ENCODE data around the gene VGLL3.

Gene VGLL3

GRCh38 chr3:86948822-86949221 lies 42.1 kb downstream of the VGLL3 start:
- DNase-seq, result no peak

- DNase-seq, result no peak
Observed at GRCh38 chr3:86942206-86942605, 48.7 kb downstream of the VGLL3 start.

- DNase-seq, result no peak
Observed at GRCh38 chr3:86938416-86939105, 52.4 kb downstream of the VGLL3 start.

GRCh38 chr3:86937306-86937791 lies 53.6 kb downstream of the VGLL3 start:
- DNase-seq, result no peak

GRCh38 chr3:86934851-86935250 lies 56.1 kb downstream of the VGLL3 start:
- DNase-seq, result no peak

GRCh38 chr3:86930831-86931230 lies 60.1 kb downstream of the VGLL3 start:
- no peak for DNase-seq

GRCh38 chr3:86930181-86930580 lies 60.8 kb downstream of the VGLL3 start:
- DNase-seq, result no peak

GRCh38 chr3:86929046-86929445 lies 61.9 kb downstream of the VGLL3 start:
- no peak for DNase-seq

GRCh38 chr3:86923071-86923491 lies 67.9 kb downstream of the VGLL3 start:
- DNase-seq, result no peak

- DNase-seq, result no peak
Observed at GRCh38 chr3:86921971-86922680, 68.8 kb downstream of the VGLL3 start.

- DNase-seq, result no peak
Observed at GRCh38 chr3:86914670-86915069, 76.3 kb downstream of the VGLL3 start.

- DNase-seq, result no peak
Observed at GRCh38 chr3:86913160-86913559, 77.8 kb downstream of the VGLL3 start.

GRCh38 chr3:86895202-86895601 lies 95.7 kb downstream of the VGLL3 start:
- no peak for DNase-seq

GRCh38 chr3:86890741-86891396 lies 100.1 kb downstream of the VGLL3 start:
- no peak for DNase-seq

All from Kasumi-1 (cell line).